CD4-positive, alpha-beta T cell treated with Interleukin-1 beta for 1 hour (primary cell): ENCODE data around the gene ACER1.
"Not testable (repeated sequence)": the region's sequence is repeated elsewhere in the genome, so short reads cannot be mapped to it uniquely, and the experiment has no call there.

Experiments
- DNase-seq, 2 donors: peaks; one replicate each; pipeline ENCODE4 v3.0.0-alpha.2; 2020 to 2022

ACER1 gene

DNA sequence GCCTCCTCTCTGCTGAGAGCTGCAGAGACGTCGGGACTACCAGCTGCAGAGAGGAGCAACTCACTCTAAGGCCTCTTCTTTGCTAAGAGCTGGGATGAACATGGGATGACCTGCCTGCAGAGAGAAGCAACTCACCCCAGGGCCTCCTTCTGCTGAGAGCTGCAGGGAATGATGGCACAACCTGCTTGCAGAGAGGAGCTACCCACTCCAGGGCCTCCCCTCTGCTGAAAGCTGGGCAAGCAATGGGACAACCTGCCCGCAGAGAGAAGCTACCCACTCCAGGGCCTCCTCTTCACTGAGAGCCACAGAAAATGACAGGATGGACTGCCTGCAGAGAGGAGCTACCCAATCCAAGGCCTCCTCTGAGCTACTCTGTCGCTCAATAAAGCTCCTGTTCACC lies 46.7 kb downstream of the ACER1 start:
- no peak for DNase-seq

DNA sequence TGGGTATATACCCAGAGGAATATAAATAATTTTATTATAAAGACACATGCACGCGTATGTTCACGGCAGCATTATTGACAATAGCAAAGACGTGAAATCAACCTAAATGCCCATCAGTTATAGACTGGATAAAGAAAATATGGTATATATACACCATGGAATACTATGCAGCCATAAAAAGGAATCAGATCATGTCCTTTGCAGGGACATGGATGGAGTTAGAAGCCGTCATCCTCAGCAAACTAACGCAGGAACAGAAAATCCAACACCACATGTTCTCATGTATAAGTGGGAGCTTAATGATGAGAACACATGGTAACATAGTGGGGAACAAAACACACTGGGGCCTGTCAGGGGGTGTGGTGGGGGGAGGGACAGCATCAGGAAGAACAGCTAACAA lies 51.0 kb downstream of the ACER1 start:
- not testable (repeated sequence) for DNase-seq

DNA sequence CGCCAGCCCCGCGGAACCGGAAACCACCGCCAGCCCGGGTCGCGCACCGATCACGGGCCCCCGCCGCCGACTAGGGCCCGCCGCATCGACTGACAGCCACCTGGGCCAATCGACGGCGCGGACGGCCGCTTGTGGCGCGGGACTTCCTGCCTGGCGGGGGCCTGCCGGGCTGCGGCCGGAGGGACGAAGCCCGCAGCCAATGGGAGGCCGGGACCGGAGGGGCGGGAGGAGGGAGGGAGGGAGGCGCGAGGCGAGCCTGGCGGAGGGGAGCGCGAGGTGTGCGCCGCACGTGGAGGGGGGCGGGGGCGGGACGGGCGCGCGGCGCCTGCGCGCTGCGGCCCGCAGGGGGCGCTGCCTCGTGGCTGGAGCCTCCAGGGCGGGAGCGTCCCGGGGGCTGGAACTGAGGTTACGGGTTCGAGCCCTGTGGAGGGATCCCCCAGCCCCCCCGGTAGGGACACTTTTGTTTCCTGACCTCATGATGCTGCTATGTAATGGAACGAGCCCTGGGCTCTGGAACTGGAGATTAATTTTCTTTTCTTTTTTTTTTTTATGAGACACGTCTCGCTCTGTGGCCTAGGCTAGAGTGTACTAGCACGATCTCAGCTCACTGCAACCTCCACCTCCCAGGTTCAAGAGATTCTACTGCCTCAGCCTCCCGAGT lies 53.4 kb downstream of the ACER1 start, which contains the start of gene MLLT1:
TSS of gene MLLT1 (minus strand) at position 45 of the 661 bp plus-strand sequence. CDS start 191 bp downstream, outside the sequence.
- peak; percentile 97 for DNase-seq

DNA sequence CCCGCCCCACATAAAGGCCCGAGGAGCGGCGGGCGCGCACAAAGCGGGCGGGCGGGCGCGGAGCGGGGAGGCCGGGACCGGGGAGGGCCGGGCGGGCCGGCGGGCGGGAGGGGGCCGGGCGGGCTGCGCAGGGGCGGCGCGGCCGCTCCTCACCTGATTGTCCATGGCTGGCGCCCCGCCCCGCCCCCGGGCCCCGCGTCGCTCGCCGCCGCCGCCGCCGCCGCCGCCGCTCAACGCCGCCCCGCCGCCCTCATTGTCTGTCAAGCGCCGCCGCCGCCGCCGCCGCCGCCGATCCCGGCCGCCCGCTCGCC lies 53.8 kb downstream of the ACER1 start:
- DNase-seq = no peak

DNA sequence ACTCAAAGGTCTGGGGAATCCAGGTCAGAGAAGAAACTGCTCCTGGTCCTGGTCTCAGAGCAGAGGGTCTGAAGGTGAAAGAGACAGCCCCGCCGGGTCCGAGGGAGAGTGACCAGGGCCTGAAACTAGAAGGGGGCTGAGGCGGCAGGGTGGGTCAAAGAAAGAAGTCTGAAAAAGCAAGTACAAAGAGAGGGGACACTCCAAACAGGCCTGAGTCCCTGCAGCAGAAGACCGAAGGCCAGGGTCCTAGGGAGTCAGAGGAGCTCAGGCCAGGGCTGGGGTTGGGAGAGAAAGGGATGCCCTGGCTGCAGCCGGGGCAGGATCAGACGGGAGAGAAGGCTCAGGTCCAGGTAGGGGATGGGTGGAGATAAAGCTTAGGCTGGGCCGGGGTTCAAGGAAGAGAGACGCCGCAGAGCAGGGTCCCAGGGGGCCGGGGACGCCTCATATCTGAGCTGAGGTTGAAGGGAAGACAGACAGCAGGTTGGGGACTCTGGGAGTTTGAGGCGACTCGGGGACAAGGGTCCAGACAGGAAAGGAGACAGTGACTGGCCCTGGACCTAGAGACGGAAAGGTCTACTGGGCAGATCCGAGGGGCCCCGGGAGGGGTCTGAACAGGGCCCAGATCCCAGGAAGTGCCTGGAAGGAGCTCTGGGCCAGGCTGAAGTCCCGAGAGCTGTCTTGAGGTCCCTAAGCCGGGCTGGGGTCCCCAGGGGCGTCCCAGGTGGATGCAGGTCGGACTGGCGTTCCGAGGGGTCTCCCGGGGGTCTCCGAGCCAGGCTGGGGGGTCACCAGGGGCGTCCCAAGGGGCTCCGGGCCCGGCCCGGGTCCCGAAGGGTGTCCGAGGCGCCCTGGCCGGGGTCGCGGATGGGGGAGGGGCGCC lies 54.4 kb downstream of the ACER1 start:
- peak in 1 of 2 donors; percentile 7 for DNase-seq

DNA sequence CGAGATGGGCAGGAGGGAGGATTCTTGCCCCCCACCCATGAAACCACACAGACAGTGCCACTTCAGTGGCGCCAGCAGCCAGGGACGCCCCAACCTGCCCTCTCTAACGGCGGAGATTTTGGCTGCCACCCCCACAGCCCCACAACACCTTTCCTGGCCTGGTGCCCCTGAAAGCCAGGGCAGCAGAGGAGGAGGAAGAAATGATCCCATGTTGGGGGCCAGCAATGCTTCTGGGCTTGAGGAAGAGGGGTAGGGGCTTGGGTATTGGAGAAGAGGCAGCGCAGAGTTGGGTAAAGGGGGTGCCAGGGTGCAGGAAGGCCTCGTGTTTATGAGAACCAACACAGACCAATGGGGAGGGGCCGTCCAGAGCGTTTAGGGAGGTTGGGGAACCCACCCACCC lies 55.4 kb downstream of the ACER1 start:
- no peak for DNase-seq

DNA sequence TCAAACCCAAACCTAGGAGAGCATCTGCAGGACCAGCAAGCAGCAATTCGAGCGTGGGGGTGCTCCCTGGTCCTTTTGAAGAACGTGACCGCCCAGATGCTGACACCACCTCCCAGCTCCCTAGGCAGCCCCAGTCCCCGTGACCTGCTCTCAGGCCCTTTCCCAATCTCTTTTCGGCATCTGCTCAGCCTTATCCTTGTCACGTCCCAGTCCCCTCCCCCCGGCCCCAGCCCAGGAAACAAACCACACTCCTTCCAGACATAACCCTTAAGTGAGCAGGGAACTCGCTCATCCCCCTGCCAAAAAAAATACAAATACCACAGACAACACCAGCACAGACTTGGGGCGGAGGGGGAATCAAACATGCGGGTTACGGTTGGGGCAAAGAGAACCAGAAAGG lies 57.0 kb downstream of the ACER1 start:
- no peak for DNase-seq

DNA sequence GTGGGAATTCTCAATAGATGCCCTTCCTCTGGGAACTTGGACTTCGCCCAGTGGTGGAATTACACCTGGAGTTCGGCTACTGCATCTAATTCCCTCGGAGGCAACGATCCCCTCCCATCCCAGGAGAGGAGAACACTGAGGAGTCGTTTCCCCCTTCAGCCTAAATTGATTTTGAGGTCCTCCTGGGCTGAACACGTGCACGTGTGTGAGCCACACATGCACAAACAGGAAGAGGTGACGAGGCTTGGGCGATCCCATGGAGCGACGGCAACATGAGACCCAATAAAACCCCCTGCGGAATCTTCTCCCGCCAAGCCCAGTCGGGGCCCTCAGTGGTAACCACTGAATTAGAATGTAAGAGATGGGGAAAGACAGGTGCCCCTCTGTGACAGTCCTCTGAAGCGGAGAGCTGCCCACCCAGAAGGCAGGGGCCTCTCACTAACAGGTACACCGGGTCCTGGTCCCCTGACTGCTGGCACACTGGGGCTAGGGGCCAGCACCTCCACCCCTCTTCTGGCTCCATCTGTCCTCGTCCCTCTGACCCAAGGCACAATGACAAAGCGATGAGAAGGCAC lies 58.2 kb downstream of the ACER1 start:
- DNase-seq = no peak

DNA sequence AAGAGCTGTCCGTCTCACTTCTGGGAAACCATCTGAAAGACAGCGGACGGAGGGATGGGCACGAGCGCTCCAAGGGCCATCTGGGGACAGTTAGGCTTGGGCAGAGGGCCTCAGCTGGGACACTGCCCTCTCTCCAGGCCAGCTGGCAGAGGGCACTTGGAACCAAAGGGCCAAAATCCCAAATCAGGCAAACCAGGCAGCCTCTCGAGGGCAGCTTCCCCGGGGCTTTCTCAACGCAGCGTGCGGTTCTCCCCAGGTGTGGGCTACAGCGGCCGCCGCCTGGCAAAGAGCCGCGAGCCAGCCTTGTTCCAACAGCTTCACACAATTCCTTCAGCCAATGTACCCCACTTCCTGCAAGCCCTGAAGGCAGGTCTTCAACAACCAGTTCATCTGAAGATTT lies 58.7 kb downstream of the ACER1 start:
- DNase-seq = no peak

DNA sequence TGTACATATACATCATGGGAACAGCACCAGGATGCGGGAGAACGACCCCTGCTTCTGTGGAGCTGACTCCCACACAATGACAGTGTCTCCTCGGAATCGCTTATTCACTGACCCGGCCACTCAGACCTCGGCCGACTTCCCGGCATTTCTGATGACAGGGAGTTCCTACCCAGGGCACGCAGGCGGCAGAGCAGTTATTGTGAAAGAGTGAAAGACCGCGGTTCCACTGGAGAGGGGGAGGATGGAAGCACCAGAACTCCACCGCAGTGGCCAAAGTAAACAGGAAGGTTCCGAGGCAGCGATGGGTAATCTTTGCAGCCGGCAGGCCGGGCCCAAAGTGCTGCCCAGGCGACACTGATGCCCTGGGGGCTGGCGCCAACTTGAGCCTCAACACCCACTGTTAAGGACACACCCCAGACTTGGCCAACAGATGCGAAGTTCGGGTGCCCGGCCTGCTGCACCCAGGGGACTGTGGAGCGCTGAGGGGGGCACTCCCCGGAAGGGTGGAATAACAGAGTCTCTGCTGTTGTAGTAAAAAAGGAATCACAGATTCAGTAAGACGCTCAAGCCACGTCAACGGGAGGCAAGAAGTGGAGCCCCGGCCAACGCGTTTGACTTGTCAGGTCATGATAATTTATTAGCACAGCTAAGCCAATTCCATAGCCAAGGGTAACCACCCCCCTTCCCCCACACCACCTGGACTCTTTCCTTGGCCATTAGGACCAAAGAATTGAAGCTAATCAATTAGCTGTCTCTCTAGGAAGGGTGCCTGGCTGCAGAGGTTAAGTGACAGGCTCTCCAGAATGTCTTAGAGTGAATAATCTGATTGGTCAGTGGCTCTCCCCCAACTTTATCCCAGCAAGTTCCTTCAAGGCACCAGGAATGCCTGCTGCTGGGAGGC lies 59.5 kb downstream of the ACER1 start:
- peak in 1 of 2 donors; percentile 42 for DNase-seq

DNA sequence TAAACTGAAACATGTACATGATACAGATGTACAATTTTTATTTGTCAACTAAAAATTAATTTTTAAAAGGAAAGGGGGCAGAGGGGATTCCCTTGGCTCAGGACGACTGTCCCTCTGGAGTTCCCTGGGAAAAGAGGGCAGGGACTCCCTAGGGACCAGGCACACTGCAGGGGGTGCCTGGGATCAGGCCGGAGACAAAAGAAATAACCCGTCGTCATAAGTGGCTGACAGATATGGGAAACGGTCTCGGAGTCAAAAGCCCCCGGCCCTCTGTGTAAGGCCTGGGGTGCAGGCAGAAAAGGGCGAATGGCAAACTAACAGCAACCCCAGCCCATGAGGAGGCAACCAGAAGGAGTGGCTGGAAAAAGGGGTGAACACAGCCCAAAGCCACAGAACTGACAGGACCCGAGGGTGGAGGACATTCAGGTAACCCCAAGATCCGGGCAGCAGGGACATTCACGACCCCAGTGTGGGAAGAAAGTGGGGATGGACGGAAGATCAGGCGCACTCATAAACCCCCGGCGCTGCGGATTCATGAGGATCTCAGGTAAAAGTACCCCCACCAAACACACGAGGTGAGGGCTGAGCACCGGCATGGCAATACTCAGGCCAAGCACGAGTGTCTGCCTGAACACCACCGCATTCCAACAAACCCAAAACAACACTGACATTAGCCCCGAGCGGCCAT lies 60.4 kb downstream of the ACER1 start:
- no peak for DNase-seq

DNA sequence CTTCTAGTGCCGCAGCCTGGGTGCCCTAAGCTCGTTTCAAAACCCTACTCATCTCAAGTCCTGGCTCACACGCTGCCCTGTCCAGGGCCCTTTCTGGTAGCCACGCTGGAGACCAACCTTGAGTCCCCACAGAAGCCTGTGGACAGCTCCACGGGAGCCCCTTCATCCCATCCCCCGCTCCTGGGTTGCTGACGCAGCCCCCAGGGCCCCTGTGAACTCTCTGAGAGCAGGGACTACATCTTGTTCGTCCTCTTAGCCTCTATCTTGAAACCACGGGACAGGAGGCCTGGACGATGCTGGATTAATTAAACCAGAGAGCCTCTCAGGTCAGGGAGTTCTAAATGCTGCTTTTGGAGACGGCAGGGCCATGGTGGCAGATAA lies 61.0 kb downstream of the ACER1 start:
- DNase-seq = no peak

DNA sequence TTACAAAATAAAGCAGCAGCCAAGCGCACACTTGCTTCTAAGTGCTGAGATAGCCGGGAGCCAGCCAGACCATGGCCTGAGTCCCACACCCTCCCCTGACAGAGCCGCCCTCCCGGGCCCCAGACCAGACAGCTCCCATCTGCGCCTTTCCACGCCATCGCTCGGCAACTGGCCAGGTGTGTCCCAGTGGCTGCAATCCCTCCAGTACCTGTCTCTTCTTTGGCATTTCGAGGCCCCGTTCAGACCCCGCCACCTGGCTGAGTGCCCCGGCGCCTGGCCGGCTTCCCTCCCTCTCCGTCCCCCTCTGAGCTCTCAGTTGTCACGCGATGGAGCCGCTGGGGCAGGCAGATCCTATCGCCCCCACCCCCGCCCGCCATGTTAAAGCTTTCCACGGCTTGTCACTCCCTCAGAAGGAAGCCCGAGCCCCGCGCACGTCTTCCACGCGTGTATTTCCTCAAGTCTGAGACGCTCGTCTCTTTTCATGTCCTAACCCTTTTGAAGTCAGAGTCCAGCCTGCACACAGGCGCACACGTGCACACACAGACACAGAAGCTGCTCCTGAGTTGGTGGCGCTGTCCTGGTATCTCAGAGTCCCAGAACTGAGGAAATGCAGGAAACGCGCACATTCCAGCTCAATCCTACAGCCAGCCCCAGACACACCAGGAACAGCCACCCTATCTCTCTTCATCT lies 61.5 kb downstream of the ACER1 start:
- DNase-seq = no peak

DNA sequence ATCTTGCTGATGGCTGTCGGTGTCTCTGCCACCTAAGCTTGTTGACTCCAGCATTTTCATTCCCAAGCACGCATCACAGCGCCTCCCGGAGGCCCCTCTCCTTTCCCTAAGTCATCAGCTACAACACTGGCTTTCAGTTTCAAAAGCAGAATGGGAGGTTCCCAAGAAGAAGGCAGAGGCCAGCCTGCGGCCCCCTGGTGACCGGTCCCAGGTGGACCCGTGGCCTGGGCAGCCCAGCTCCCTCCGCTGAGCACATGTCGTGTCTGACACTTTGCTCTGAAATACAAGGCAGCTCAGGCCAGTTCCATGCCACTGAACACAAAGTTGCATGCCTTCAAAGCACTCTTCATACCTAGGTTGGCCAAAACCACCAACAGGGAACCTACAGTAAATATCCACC lies 62.2 kb downstream of the ACER1 start:
- DNase-seq = no peak

DNA sequence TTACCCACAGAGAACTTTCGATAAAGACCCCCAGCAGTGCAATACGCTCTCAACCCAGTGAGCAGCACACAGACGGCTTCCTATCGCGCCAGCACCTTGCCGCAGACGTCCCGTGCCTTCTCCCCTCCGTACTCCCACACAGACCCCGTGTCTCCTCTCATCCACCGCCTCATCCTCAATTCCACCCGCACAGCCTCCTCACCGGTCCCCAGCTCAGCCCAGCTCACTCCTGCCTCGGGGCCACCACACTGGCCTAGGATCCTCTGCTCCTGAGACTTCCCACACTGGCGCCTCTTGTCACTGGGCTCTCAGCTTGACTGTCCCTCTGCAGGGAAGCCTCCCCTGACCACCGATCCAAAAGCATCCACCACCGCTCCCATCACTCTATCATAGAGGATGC lies 62.6 kb downstream of the ACER1 start:
- DNase-seq = no peak

DNA sequence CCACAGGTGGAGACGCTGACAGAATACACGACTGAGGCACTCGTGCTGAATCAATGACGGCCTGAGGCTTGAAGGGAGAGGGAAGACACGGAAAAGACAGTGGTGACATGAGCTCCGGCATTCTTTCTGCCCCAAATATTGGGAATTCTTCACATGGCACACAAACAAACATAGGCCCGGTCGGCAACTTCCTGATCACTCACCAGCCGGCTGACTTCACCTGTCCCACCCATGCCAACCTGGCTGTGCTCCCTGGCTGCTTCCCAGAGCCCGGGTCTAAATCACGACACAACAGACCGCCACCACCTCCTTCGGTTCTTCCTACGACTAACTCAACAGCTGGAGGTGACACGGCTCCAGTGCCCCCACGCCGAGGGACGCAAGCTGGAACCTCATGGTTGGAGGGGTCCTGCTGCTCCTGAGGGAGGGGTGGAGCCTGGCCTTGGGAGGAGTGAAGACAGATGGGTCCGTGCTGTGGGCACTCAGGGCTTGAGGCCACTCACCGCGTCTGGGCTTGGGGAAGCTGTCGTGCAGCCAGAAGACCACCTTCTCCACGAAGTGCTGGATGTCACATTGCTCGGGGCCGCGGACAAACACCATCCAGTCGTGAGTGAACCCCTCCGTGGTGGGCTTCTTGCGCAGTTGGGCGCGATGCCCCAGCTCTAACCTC lies 63.2 kb downstream of the ACER1 start:
- no peak for DNase-seq

DNA sequence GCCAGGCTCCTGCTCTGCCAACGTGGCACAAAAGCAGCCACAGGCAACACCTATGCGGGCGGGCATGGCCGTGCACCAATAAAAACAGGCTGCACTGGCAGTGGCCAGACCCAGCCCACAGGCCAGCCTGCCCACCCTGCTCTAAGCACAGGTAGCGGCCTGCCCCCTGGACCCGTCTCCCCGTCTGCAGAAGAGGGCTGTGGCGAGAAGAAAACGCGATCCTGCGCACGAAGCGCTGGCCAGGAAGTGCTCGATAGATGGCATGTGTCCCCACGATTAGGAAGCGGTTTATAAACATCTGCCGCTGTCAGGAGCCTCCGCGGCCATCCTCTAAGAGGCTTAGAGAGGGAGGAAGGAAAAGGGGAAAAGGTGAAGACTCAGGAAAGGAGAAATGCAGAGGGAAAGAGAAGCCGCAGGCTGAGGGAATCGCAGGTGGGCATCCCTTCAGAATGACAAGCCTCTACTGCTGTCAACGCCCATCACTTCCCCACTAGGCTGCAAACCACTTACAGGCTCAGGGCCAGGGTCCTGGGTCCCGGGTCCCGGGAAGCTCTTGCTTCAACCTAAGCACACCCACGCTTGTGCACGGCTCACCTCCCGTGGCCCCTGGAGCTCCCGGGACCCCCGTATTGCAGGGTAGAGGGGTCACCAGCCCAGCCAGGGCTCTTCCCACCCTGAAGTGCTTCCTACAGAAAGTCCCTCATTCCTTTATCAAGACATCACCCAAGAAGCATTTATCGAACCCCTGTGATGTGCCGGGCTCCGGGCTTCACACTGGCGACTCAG lies 64.1 kb downstream of the ACER1 start:
- no peak for DNase-seq

DNA sequence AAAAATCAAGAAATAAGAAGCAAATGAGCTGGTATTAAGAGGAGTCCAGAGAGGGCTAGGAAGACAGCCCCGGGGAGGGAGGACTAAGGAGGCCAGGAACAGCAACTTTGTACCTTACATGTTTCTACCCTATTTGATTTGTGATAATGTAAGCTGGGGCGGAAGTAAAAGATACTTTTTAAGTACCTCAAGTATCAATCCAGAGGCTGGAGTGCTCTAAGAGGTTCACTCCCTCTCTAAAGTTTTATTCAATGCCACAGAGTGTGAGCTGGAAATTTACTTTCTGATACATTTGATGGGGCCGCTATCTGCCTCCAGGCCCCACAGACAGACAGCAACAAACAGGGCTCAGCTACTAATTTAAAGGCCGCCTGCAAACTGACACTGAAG lies 65.0 kb downstream of the ACER1 start:
- DNase-seq = no peak

DNA sequence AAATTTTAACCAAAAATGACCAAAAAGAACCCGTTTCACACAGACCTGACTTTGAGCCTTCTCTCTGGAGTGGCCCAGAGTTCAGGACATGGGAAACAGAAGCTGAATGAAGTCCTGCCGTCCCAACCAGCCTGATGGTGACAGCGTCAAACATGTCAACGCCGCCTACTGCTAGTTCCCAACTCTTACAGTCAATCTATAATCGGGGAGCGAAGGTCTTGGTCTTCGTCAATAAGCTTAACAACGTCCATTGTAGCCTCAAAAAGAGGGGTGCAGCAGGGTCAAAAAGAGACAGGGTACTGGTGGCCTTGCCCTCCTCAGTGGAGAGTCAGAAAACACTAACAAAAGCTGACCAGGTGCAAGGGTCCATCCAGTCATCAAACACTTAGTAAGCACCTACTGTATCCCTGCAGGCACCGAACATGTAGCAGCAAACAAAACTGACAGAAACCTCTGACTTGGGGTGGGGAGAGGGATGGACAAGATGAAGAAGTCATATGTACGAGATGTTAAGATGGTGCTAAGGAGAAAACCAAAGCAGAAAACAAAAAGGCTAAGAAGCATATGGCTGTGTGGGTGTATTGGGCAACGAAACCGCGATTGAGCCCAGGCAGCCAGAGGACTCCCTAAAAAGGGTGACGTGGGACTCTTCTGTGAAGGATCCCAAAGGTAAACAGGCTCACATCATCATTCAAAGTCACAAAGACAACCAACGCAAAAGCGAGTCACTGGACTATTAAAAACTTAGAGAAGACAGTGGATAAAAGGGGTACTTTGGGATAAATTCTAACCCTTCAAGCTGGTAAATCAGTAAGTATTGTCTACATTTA lies 65.6 kb downstream of the ACER1 start:
- no peak for DNase-seq

DNA sequence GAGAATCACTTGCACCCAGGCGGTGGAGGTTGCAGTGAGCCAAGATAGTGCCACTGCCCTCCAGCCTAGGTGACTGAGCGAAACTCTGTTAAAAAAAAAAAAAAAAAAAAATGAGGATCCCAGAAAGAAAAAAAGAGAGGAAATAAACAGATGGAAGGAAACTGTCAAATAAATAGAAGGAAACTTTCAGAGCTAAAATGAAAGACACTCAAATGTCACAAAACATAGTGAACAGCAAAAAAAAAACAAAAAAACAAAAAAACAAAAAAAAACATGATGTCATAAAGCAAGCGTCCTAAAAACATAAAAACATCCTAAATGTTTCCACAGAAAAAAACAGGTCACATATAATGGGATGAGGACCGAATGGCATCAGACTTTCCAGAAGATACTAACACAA lies 68.6 kb downstream of the ACER1 start:
- no peak for DNase-seq
